GM19025 (cell line): ENCODE results near the gene KIF26B.
"Not testable (repeated sequence)": the region's sequence is repeated elsewhere in the genome, so short reads cannot be mapped to it uniquely, and the experiment has no call there.

Experiments
- ATAC-seq: cut with Tn5 transposase; IDR thresholded peaks from one replicate; pipeline ENCODE4 v1.9.1; 2021; ENCODE audit warnings: mild to moderate bottlenecking, low read depth, moderate library complexity; ENCODE audit not compliant: unreplicated experiment

Gene KIF26B

DNA sequence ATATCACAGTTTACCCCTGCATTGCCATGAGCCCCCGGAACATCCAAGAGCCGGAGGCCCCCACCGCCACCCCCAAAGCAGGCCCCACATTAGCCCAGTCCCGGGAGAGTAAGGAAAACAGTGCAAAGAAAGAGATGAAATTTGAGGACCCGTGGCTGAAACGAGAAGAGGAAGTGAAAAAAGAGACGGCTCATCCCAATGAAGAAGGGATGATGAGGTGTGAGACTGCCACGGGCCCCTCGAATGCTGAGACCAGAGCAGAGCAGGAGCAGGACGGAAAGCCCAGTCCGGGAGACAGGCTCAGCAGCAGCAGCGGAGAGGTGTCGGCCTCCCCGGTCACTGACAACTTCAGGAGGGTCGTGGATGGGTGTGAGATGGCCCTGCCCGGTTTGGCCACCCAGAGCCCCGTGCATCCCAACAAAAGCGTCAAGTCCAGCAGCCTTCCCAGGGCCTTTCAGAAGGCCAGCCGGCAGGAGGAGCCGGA, 532.4 kb downstream of the KIF26B start:
- no peak for ATAC-seq

DNA sequence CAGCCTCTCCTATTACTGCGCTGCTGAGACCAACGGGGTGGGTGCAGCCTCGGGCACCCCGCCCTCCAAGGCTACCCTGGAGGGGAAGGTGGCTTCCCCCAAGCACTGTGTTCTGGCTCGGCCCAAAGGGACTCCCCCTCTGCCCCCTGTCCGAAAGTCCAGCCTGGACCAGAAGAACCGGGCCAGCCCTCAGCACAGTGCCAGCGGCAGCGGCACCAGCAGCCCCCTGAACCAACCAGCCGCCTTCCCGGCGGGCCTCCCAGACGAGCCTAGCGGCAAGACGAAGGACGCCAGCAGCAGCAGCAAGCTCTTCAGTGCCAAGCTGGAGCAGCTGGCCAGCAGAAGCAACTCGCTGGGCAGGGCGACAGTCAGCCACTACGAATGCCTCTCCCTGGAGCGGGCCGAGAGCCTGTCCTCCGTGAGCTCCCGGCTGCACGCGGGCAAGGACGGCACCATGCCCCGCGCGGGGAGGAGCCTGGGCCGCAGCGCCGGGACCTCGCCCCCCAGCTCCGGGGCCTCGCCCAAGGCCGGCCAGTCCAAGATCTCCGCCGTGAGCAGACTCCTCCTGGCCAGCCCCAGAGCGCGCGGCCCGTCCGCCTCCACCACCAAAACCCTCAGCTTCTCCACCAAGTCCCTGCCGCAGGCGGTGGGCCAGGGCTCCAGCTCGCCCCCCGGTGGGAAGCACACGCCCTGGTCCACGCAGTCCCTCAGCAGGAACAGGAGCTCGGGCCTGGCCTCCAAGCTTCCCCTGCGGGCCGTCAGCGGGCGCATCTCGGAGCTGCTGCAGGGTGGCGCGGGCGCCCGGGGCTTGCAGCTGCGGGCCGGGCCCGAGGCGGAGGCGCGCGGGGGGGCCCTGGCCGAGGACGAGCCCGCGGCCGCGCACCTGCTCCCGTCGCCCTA, 533.1 kb downstream of the KIF26B start:
- no peak for ATAC-seq

DNA sequence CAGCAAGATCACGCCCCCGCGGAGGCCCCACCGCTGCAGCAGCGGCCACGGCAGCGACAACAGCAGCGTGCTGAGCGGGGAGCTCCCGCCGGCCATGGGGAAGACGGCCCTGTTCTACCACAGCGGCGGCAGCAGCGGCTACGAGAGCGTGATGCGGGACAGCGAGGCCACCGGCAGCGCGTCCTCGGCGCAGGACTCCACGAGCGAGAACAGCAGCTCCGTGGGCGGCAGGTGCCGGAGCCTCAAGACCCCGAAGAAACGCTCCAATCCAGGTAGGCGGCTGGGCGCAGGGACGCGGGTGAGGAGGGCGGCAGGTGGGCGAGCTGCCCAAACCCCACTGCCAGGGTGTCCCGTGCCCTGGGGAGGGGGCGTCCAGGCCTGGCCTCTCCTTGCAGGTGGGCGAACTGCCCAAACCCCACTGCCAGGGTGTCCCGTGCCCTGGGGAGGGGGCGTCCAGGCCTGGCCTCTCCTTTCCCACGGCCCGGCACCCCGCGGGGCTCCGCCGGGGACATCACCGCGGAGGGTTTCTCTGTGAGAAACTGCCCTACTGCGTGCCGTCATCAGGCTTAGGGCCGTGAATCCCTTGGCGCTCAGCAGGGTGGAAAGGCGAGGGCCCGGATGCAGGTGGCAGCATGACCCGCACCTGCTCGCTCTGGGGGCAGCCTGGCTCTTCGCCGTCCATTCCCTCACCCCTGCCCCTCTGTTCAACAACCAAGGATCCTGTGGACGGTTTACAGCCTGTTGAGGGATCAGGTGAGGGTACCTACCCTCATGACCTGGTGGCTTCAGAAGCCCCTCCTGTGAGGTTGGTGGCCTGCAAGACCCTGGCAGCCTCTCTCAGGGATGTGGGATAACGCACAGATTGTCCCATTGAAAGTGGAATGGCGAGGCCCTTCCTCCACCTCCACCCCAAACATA, 534.0 kb downstream of the KIF26B start:
- ATAC-seq = no peak

DNA sequence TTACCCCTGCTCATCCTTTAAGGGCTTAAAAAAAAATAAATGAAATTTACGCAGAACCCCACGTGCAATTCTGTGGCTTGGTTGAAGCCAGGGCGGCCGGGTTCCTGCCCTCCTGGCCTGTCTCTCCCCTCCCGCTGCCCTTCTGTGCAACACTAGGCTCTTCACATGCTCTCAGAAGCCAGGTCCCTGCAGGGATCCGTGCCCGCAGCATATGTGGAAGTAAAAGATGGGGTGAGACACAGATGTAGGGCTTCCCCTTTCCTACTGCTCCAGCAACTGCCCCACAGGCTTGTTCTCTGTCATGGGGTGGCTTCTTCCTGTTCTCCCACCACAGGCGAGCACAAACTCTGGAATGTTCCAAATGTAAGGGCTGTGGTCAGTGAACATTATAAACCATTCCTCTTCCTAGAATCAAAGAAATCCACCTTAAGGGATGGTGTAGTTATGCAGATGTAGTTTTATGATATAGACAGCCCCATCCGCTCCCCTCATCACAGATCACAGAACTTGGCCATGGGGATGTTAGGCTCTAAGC, 535.4 kb downstream of the KIF26B start:
- ATAC-seq = no peak

DNA sequence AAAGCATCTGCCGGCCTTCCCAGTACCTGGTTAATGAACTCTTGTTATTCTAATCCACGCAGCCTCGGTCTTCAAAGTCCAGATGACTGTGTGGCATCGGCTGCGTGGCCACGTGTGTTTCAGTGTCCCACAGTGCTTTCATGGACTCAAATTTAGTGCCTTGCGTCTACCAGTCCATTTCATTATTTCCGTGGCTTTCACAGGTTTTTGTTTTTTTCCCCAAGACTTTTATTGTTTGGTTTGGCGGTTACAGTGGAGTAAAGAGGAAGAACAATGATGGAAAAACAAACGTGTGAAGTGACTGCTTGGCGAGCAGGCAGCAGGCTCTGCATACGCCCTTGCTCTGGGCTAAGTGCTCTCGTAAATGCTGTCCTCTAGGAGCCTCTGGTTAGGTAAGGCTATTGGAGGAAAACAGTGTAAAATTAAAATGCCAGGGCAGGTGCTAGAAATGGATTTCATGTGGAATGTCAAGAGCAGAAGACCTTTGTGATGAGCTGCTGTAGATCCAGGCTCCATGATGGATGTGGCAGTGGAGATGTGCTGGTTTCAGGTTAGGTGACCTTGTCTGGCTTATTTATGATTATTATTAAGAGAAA, 536.3 kb downstream of the KIF26B start:
- ATAC-seq = no peak

DNA sequence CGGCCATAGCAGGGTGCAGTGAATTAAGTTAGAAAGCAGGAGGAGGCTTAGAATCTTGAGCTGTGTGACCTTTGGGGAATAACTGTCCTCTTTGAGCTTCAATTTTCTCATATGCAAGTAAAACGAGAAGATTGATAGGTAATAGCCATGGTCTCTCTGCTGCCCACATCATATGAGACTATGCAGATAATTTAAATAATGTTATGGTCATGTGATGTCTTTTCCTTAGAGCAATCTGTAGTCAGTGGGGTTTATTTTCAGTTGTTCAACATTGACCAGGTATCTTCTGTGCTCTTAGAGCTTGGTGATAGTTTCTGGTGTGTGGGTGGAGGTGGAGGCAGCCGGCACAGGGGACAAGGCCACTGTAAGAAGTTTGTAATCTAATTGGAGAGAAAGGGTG, 537.1 kb downstream of the KIF26B start:
- no peak for ATAC-seq

DNA sequence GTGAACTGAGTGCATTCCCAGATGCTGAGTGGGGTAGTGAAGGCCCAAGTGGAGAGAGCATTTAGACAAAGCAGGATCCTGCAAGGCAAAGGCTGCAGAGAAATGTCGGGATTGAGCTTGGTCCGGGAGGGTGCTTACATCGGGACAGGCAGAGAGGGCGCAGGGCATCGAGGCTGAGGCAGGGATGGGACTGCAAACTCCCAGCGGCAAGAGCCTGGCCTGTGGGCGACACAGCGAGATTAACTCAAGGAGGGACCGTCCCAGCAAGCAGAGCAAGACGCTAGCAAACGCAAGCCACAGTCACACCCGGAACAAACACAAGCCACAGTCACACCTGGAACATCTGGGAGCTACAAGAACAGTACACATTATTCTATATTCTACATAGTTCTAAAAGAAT, 537.5 kb downstream of the KIF26B start:
- ATAC-seq = no peak

- ATAC-seq = no peak
Measured at GRCh38 chr1:245693116-245693793, 538.5 kb downstream of the KIF26B start.

DNA sequence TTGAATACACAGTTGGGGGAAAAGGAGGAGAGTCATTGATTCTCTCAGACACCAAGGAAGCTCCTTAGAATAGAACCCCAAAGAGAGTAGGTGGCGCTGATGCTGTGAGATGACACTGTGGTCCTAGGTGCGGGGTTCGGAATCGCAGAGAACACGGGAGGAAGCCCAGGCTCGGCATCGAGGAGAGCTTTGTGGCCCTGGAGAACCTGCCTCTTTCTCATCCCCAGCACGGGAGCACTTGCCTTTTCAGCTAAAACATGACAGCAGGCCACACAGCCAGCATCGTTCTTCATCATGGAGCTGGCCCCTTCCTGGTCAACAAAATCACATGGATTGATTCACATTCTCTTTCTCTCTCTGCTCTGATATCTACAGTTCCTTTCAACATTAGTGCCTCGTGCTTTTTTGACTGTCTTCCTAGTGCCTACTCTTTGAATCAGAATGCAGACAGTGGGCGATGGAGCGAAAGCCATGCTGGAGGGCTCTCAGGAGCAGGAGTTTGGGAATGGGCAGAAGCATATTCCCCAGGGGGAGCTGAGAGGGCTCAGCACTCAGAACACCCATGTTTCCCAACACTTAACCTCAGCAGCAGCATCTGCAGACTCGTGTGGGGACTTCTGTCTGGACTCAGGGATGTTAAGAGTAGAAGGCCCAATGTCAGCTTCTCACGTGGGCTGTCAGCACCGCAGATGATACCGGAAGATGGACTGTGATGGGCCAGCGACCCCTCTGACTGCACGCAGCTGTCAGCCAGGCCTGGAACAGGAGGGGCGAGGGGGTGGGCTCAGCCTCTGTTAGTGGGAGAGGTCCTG, 539.4 kb downstream of the KIF26B start:
- no peak for ATAC-seq

DNA sequence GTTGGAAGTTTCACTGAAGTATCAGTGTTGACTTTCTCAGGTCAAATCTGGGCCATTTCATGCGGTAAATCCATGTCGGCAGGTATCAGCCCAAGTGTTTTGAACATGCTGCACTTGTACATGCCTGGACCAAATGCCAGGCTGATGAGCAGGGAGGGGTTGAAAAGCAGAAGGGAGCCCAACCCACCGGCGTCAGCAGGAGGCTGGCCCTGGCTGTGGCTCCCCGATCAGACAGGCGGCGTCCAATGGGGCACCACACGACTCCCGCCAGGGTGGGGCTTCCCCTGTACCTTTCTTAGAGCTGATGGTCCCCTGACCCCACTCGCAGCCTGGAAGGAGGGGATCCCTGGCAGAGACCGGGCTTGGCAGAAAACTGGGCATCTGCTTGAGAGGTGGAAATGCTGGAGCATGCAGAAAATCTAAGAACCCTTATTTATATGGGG, 540.0 kb downstream of the KIF26B start:
- no peak for ATAC-seq

DNA sequence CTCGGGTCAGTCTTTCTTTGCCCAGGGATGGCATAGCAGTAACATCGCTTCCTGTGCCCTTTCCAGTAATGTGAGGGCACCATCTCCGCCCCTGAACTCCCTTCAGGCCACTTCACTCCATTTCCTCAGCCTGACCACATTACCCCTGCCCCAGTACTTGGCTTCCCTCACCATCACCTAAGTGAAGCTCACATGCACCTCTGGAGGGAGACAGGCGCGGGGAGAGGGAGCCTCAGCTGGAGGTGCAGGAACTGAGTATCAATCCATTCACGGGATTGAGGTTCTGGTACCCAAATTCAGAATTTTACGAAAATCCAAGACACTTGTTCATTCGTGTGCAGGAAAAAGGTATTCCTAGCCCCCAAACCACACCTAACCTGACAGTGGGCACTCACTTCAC, 540.4 kb downstream of the KIF26B start:
- no peak for ATAC-seq

- ATAC-seq = not testable (repeated sequence)
Measured at GRCh38 chr1:245695701-245696100, 540.9 kb downstream of the KIF26B start.

GRCh38 chr1:245698116-245698515, 543.3 kb downstream of the KIF26B start:
- no peak for ATAC-seq

DNA sequence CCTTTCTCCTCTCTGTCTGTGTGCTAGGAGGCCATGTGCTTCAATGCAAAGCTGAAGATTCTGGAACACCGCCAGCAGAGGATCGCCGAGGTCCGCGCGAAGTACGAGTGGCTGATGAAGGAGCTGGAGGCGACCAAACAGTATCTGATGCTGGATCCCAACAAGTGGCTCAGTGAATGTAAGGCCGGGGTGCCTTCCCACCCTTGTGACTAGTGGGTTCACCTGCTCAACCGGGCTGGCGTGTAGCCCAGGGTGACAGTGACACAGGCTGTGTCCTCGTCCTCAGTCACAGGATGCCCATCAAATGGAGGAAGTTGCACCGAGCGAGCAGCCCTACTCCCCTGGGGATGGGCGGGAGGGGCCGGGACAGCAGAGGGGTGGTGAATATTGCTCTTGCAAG, 544.1 kb downstream of the KIF26B start:
- ATAC-seq = no peak

- no peak for ATAC-seq
Measured at GRCh38 chr1:245700631-245701030, 545.8 kb downstream of the KIF26B start.

- no peak for ATAC-seq
Measured at GRCh38 chr1:245701631-245702030, 546.8 kb downstream of the KIF26B start.

- ATAC-seq = no peak
Measured at GRCh38 chr1:245702346-245702745, 547.6 kb downstream of the KIF26B start.

DNA sequence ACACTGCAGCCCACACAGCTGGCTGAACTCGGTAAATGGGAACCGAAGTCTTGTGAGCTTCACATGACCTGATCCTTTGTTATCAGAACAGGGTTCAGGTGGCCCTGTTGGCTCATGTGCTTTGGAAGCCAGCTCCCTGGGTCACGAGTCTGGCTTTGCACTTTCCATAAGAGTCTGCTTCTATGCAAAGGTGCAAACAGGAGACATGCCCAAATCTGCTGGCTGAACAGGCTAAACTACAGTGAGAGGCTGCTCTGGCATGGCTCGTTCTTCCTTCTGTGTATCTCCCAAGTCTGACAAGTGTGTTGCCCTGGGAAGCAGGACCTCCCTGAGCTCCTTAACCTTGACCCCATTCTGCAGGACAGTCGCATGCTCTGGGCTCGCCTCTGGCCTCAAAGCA, 549.6 kb downstream of the KIF26B start:
- ATAC-seq = no peak

- no peak for ATAC-seq
Measured at GRCh38 chr1:245704765-245705164, 550.0 kb downstream of the KIF26B start.
